HEK293 (cell line): ENCODE results near the gene UGT1A9.

Experiments
- CTCF ChIA-PET: fragments of 350-600 bp; formaldehyde crosslinking; extraction: SDS; loops from one replicate; lab custom pipeline; 2021; ENCODE audit warnings: antibody characterized with exemption; lab: Yijun Ruan, JAX
- POLR2A ChIA-PET: fragments of 300-600 bp; formaldehyde crosslinking; extraction: SDS; loops from one replicate; lab custom pipeline; 2020; ENCODE audit warnings: antibody characterized with exemption, inconsistent platforms; lab: Yijun Ruan, JAX
- H3K27ac ChIP-seq: fragments of 200-500 bp; sonication (Bioruptor generic); 2 replicates; pipeline ENCODE4 v1.5.1; 2014; ENCODE audit warnings: low read depth, low read length, control low read depth, inconsistent platforms; ENCODE audit errors: extremely low read depth
- H3K36me3 ChIP-seq, 2 experiments: fragments of 200-500 bp in 1 of 2; sonication (Bioruptor generic) in 1 of 2; 1 replicate in 1 of 2; 2 replicates in 1 of 2; pipeline ENCODE4 v1.5.1; 2014 to 2017; ENCODE audit warnings: inconsistent platforms in 2 of 2, low read length in 2 of 2; ENCODE audit not compliant: control insufficient read depth in 2 of 2, insufficient read depth in 1 of 2
- H3K4me1 ChIP-seq: fragments of 200-500 bp; sonication (Bioruptor generic); 2 replicates; pipeline ENCODE4 v1.5.1; 2014; ENCODE audit warnings: mild to moderate bottlenecking, low read length, inconsistent platforms; ENCODE audit not compliant: control insufficient read depth, insufficient read depth
- H3K4me3 ChIP-seq: 2 replicates; pipeline ENCODE4 v1.5.1; 2011; ENCODE audit warnings: low read depth, mild to moderate bottlenecking, control low read depth, low read length, moderate library complexity
- H3K9me3 ChIP-seq: fragments of 200-500 bp; sonication (Bioruptor generic); 2 replicates; pipeline ENCODE4 v1.5.1; 2014; ENCODE audit warnings: low read depth, low read length, inconsistent platforms; ENCODE audit not compliant: control insufficient read depth, insufficient read depth
- GLI2 ChIP-seq: fragments of 450-650 bp; formaldehyde crosslinking; IDR thresholded peaks from 2 replicates; pipeline ENCODE4; 2017; ENCODE audit warnings: missing biosample characterization, missing genetic modification characterization, low read depth, borderline replicate concordance
- HOXD13 ChIP-seq: sonication (generic); formaldehyde crosslinking; IDR thresholded peaks from 2 replicates; pipeline ENCODE4 v1.8.0; 2022; ENCODE audit warnings: missing genetic modification reagents, borderline replicate concordance
- OSR2 ChIP-seq: fragments of 450-650 bp; formaldehyde crosslinking; IDR thresholded peaks from 2 replicates; pipeline ENCODE4 v1.5.1; 2016; ENCODE audit warnings: missing biosample characterization, missing genetic modification characterization
- PBX3 ChIP-seq: sonication (generic); formaldehyde crosslinking; IDR thresholded peaks from 2 replicates; pipeline ENCODE4 v1.8.1; 2022; ENCODE audit warnings: mild to moderate bottlenecking, moderate library complexity, missing genetic modification reagents
- SCRT2 ChIP-seq: fragments of 450-650 bp; formaldehyde crosslinking; IDR thresholded peaks from 2 replicates; pipeline ENCODE4 v1.5.1; 2016; ENCODE audit warnings: missing biosample characterization, missing genetic modification characterization
- YY1 ChIP-seq: fragments of 450-650 bp; formaldehyde crosslinking; IDR thresholded peaks from 2 replicates; pipeline ENCODE4 v1.5.1; 2018; ENCODE audit warnings: missing biosample characterization, missing genetic modification characterization
- ZBTB1 ChIP-seq: fragments of 450-650 bp; formaldehyde crosslinking; IDR thresholded peaks from 2 replicates; pipeline ENCODE4 v1.5.1; 2016; ENCODE audit warnings: missing biosample characterization, missing genetic modification characterization
- ZFP3 ChIP-seq: fragments of 450-650 bp; formaldehyde crosslinking; IDR thresholded peaks from 2 replicates; pipeline ENCODE4 v1.5.1; 2016; ENCODE audit warnings: low read depth, missing biosample characterization, missing genetic modification characterization
- ZFP37 ChIP-seq: fragments of 450-650 bp; formaldehyde crosslinking; IDR thresholded peaks from 2 replicates; pipeline ENCODE4 v1.5.1; 2016; ENCODE audit warnings: missing biosample characterization, missing genetic modification characterization
- ZNF112 ChIP-seq: fragments of 450-650 bp; formaldehyde crosslinking; IDR thresholded peaks from 2 replicates; pipeline ENCODE4 v1.5.0; 2017; ENCODE audit warnings: missing biosample characterization, missing genetic modification characterization
- ZNF23 ChIP-seq: fragments of 450-650 bp; formaldehyde crosslinking; IDR thresholded peaks from 2 replicates; pipeline ENCODE4 v1.5.1; 2016; ENCODE audit warnings: missing biosample characterization, missing genetic modification characterization, borderline replicate concordance
- ZNF24 ChIP-seq: fragments of 450-650 bp; formaldehyde crosslinking; IDR thresholded peaks from 2 replicates; pipeline ENCODE4 v1.5.1; 2016; ENCODE audit warnings: missing biosample characterization, missing genetic modification characterization
- ZNF350 ChIP-seq: fragments of 450-650 bp; formaldehyde crosslinking; IDR thresholded peaks from 2 replicates; pipeline ENCODE4 v1.5.0; 2017; ENCODE audit warnings: missing biosample characterization, mild to moderate bottlenecking, missing genetic modification characterization
- ZNF449 ChIP-seq: fragments of 450-650 bp; formaldehyde crosslinking; IDR thresholded peaks from 2 replicates; pipeline ENCODE4 v1.5.1; 2017; ENCODE audit warnings: missing biosample characterization, mild to moderate bottlenecking, missing genetic modification characterization, moderate library complexity
- ZNF518A ChIP-seq: fragments of 450-650 bp; formaldehyde crosslinking; conservative IDR thresholded peaks from 2 replicates; pipeline ENCODE4 v1.5.1; 2016; ENCODE audit warnings: low read depth, missing biosample characterization, missing genetic modification characterization
- ZNF521 ChIP-seq: fragments of 450-650 bp; formaldehyde crosslinking; IDR thresholded peaks from 2 replicates; pipeline ENCODE4 v1.5.1; 2017; ENCODE audit warnings: missing biosample characterization, mild to moderate bottlenecking, missing genetic modification characterization
- ZNF530 ChIP-seq: fragments of 450-650 bp; formaldehyde crosslinking; IDR thresholded peaks from 2 replicates; pipeline ENCODE4 v1.5.1; 2016; ENCODE audit warnings: low read depth, missing biosample characterization, missing genetic modification characterization
- ZNF645 ChIP-seq: fragments of 450-650 bp; formaldehyde crosslinking; IDR thresholded peaks from 2 replicates; pipeline ENCODE4; 2016; ENCODE audit warnings: missing biosample characterization, missing genetic modification characterization
- ZNF654 ChIP-seq: fragments of 450-650 bp; formaldehyde crosslinking; IDR thresholded peaks from 2 replicates; pipeline ENCODE4 v1.5.1; 2016; ENCODE audit warnings: low read depth, missing biosample characterization, missing genetic modification characterization
- ZNF677 ChIP-seq: fragments of 450-650 bp; IDR thresholded peaks from 2 replicates; pipeline ENCODE4 v1.5.0; 2018; ENCODE audit warnings: missing biosample characterization, mild to moderate bottlenecking, missing genetic modification characterization, moderate library complexity
- ZNF768 ChIP-seq: fragments of 450-650 bp; formaldehyde crosslinking; IDR thresholded peaks from 2 replicates; pipeline ENCODE4 v1.5.1; 2018; ENCODE audit warnings: missing biosample characterization, mild to moderate bottlenecking, missing genetic modification characterization
- ZNF843 ChIP-seq: fragments of 450-650 bp; formaldehyde crosslinking; IDR thresholded peaks from 2 replicates; pipeline ENCODE4 v1.5.1; 2016; ENCODE audit warnings: missing biosample characterization, missing genetic modification characterization
- TF ChIP-seq, protein P1 (sequence below): IDR thresholded peaks from 2 replicates; pipeline ENCODE4 v1.6.1; 2011; ENCODE audit warnings: mild to moderate bottlenecking, low read depth, low read length, borderline replicate concordance
- TF ChIP-seq, protein P2 (sequence below): fragments of 450-650 bp; formaldehyde crosslinking; IDR thresholded peaks from 2 replicates; pipeline ENCODE4 v1.5.1; 2017; ENCODE audit warnings: missing biosample characterization, missing genetic modification characterization

UGT1A9 gene

GRCh38 chr2:233656443-233656842, 15.3 kb upstream of the UGT1A9 start:
- Histone ChIP-seq H3K36me3 (no peaks in the 10 kb centered on the region), H3K27ac (no peak overlapping the region), H3K4me1 (no peaks in the 10 kb centered on the region), H3K4me3 (no peak overlapping the region), H3K9me3 (no peaks in the 10 kb centered on the region)
- POLR2A ChIA-PET = no interaction called here
- TF ChIP-seq GLI2 = no peak
- TF ChIP-seq ZNF112 (tag by site-specific recombination) = no peak
- no peak for TF ChIP-seq ZFP3
- no peak for TF ChIP-seq YY1
- TF ChIP-seq ZNF518A (tag by site-specific recombination) = no peak
- CTCF ChIA-PET = no interaction called here

- no peaks in the 10 kb centered on the region for H3K4me1 ChIP-seq
- H3K36me3 ChIP-seq = no peaks in the 10 kb centered on the region
- H3K27ac ChIP-seq = no peak overlapping the region
- H3K4me3 ChIP-seq = no peak overlapping the region
- CTCF ChIA-PET = no interaction called here
- H3K9me3 ChIP-seq = no peaks in the 10 kb centered on the region
- TF ChIP-seq ZNF677 (tag by site-specific recombination) (no peak), ZNF654 (tag by site-specific recombination) (no peak), PBX3 (no peak), ZNF645 (tag by site-specific recombination) (no peak), ZNF449 (tag by site-specific recombination) (no peak), ZNF24 (tag by site-specific recombination) (no peak), ZNF768 (no peak), ZNF530 (tag by site-specific recombination) (no peak), ZNF23 (no peak), ZNF350 (tag by site-specific recombination) (no peak), OSR2 (tag by site-specific recombination) (no peak), HOXD13 (CRISPR knock-in tag) (no peak), SCRT2 (tag by site-specific recombination) (no peak), ZNF843 (tag by site-specific recombination) (no peak), ZNF521 (no peak), ZFP37 (tag by site-specific recombination) (no peak), ZBTB1 (tag by site-specific recombination) (no peak)
- TF ChIP-seq, protein P1, sequence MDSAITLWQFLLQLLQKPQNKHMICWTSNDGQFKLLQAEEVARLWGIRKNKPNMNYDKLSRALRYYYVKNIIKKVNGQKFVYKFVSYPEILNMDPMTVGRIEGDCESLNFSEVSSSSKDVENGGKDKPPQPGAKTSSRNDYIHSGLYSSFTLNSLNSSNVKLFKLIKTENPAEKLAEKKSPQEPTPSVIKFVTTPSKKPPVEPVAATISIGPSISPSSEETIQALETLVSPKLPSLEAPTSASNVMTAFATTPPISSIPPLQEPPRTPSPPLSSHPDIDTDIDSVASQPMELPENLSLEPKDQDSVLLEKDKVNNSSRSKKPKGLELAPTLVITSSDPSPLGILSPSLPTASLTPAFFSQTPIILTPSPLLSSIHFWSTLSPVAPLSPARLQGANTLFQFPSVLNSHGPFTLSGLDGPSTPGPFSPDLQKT = no peak
- TF ChIP-seq, protein P2, sequence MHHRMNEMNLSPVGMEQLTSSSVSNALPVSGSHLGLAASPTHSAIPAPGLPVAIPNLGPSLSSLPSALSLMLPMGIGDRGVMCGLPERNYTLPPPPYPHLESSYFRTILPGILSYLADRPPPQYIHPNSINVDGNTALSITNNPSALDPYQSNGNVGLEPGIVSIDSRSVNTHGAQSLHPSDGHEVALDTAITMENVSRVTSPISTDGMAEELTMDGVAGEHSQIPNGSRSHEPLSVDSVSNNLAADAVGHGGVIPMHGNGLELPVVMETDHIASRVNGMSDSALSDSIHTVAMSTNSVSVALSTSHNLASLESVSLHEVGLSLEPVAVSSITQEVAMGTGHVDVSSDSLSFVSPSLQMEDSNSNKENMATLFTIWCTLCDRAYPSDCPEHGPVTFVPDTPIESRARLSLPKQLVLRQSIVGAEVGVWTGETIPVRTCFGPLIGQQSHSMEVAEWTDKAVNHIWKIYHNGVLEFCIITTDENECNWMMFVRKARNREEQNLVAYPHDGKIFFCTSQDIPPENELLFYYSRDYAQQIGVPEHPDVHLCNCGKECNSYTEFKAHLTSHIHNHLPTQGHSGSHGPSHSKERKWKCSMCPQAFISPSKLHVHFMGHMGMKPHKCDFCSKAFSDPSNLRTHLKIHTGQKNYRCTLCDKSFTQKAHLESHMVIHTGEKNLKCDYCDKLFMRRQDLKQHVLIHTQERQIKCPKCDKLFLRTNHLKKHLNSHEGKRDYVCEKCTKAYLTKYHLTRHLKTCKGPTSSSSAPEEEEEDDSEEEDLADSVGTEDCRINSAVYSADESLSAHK (tag by site-specific recombination) = no peak
- POLR2A ChIA-PET = no interaction called here
Observed at GRCh38 chr2:233658610-233659009, 13.1 kb upstream of the UGT1A9 start.
